HG02852 (cell line): ENCODE measurements around the gene CPNE8.

Source experiments
- ATAC-seq: cut with Tn5 transposase; IDR thresholded peaks from one replicate; pipeline ENCODE4 v1.9.1; 2021; ENCODE audit warnings: mild to moderate bottlenecking, moderate library complexity; ENCODE audit not compliant: unreplicated experiment

Gene CPNE8

GRCh38 chr12:38653650-38654049 is 251.7 kb downstream of the CPNE8 start:
- no peak for ATAC-seq

GRCh38 chr12:38648813-38649212 is 256.6 kb downstream of the CPNE8 start:
- no peak for ATAC-seq

GRCh38 chr12:38646146-38646545 is 259.2 kb downstream of the CPNE8 start:
- no peak for ATAC-seq

DNA sequence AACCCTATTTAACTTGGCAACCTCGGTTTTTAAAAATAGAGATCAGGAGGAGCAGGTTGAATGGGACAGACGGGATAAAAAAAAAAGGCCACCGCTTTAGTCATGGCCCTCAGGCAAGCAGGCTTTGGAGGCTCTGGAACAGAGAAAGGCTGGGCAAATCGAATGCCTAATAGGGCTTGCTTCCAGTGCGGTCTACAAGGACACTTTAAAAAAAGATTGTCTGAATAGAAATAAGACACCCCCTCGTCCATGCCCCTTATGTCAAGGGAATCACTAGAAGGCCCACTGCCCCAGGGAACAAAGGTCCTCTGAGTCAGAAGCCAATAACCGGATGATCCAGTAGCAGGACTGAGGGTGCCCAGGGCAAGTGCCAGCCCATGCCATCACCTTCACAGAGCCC is 265.8 kb downstream of the CPNE8 start:
- no peak for ATAC-seq

- ATAC-seq: no peak
Observed at GRCh38 chr12:38638401-38638800, 267.0 kb downstream of the CPNE8 start.

- ATAC-seq: no peak
Observed at GRCh38 chr12:38633511-38633910, 271.9 kb downstream of the CPNE8 start.

DNA sequence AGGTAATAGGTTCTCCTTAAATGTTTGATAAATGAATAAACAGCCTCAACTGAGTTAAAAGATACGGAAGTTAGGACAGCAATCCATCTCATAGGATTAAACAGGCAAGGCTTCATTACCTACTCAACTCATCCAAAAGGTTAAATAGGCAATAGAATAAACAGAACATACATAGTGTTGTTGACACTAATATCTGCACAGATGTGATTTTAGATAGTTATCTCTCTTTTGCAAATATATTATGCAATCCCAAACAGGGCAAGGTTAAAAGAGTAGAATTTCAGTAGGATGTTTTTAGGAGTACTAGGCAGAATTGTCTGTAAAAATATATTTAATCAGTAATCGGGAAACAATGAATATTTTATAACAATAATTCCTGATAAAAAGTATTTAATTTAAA is 276.3 kb downstream of the CPNE8 start:
- ATAC-seq: no peak

GRCh38 chr12:38628288-38628687 is 277.1 kb downstream of the CPNE8 start:
- no peak for ATAC-seq

GRCh38 chr12:38625306-38625705 is 280.1 kb downstream of the CPNE8 start:
- ATAC-seq: no peak

GRCh38 chr12:38614171-38614570 is 291.2 kb downstream of the CPNE8 start:
- ATAC-seq: no peak

DNA sequence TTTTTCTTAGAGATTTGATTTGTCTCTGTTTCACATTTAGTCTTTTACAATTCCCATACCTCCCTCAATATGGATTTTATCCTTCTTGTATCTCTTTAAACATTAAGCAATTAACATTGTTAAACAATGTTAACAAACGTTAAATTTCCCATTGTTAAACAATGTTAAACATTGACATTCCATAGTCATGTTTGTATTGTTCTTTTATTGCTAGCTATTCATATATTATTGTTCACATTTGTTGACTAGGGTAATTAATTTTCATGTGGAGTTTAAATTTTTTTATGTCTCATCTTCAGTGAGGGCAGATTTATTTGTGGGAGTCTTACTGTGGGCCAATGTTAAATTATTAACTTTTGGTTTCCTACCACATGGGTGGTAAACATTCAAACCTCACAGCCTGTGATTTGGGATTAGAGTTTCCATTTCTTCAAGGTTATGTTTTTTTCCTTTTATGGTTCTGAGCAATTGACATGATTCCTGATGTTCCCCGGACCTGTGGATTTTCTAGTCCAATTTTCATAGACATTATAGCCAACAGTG is 294.5 kb downstream of the CPNE8 start:
- no peak for ATAC-seq

DNA sequence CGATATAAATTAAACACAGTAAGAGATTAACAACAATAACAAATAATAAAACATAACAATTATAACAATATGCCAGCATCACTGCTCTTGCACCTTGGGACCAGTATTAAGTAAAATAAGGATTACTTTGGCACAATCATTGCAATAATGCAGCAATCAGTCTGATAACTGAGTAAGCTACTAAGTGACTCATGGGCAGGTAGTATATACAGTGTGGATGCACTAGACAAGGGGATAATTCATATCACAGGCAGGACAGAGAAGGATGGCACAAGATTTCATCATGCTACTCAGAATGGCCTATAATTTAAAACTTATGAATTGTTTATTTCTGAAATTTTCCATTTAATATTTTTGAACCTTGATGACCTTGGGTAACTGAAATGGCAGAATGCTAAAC is 298.1 kb downstream of the CPNE8 start:
- no peak for ATAC-seq
